GM10248 (cell line): ENCODE results near the gene ST6GAL2.

Source experiments
- CTCF ChIA-PET: fragments of 300-600 bp; sonication (Branson Sonifier 250); formaldehyde crosslinking; extraction: SDS; loops from one replicate; lab custom pipeline; 2021; ENCODE audit warnings: antibody characterized with exemption; lab: Yijun Ruan, JAX
- POLR2A ChIA-PET: fragments of 350-650 bp; sonication (Branson Sonifier 250); formaldehyde crosslinking; extraction: SDS; loops from one replicate; lab custom pipeline; 2020; ENCODE audit warnings: antibody characterized with exemption; lab: Yijun Ruan, JAX
- DNase-seq: peaks from one replicate; pipeline ENCODE4 v3.0.0; 2012; ENCODE audit errors: extremely low spot score
- CTCF ChIP-seq: IDR thresholded peaks from 2 replicates; pipeline ENCODE4 v1.5.1; 2012; ENCODE audit warnings: mild to moderate bottlenecking, low read depth; ENCODE audit errors: extremely low read depth, missing control alignments, control extremely low read depth

Gene ST6GAL2

DNA sequence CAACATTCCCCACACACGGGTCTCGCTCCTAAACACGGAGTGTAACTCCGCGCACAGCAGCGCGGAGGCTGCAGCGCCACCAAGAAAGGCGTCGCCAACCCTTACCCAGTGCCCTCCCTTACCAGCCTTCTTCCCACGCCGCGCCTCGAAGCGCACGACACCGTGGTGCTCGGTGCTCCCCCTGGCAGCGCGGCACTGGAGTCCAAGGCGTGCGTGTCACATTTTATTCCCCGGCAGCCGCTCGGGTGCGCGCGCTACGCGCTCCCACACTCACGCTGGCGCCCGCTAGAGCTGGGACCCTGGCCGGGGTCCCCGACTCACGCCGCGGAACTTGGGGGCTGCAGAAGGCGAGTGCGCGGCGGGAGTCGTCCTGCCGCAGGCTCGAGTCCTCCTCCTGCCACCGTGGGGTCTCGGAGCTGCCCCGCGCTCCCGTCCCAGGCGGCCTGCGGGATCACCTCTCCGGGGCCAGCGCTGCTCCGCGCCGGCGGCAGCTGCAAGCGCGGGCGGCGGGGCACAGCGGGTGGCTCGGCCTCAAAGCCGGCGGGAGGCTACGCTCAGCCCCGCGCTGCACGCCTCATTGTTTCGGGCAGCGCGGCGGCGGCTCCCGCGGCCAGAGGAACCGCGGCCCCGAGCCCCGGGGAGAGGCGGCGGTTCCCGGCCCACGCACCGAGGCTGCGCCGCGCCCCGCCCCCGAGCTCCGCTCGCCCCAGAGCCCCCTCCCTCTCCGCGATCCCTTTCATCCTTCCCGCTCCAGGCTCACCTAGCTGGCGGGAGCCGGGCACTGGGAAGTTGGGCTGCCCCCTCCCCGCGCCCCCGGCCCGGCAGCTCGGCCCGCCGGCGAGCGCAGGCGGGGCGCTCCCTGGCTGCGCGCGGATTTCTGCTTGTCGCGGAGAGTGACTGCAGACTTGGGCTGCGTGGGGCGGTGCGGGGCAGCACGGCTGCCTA is at the start of gene ST6GAL2:
Gene ST6GAL2 (minus strand): TSS at position 197 of the 945 bp plus-strand sequence. CDS start 42,190 bp downstream, outside the sequence.
- CTCF ChIA-PET, result interaction anchor here (1.0 to 1.1 kb wide), 2 partner anchors 10 to 17 kb away, joined by 3 read pairs; no protein-coding TSS in a partner anchor
- TF ChIP-seq CTCF, result no peak
- POLR2A ChIA-PET, result no interaction called here
- DNase-seq, result peak; percentile 12

GRCh38 chr2:106932644-106933043 is 46.7 kb upstream of the ST6GAL2 start:
- DNase-seq, result no peak
- TF ChIP-seq CTCF, result no peak
- ChIA-PET CTCF (no interaction called here), POLR2A (no interaction called here)

GRCh38 chr2:106931717-106932335 is 45.9 kb upstream of the ST6GAL2 start:
- DNase-seq, result no peak
- TF ChIP-seq CTCF, result no peak
- POLR2A ChIA-PET, result no interaction called here
- CTCF ChIA-PET, result no interaction called here

DNA sequence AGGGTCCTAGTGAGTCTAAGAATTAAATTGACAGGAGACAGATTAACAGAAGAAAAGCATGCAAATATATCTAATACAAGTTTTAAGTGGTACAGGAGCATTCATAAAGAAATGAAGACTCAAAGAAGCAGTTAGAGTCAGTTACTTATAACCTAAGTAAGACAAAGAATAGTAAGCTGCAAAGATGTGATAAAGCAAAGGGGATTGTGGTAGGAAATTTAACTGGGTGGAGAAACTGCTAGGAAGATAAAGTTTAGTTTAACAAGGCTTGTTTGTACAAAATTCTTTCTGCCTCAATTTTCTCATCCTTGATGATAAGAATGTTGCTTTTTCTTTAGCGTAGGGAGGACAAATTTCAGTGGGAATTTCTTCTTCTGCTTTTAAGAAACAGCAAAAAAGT is 35.5 kb upstream of the ST6GAL2 start:
- no peak for DNase-seq
- TF ChIP-seq CTCF, result no peak
- ChIA-PET CTCF (no interaction called here), POLR2A (no interaction called here)

- POLR2A ChIA-PET, result no interaction called here
- no peak for TF ChIP-seq CTCF
- CTCF ChIA-PET, result no interaction called here
Measured at GRCh38 chr2:106919012-106919411, 33.0 kb upstream of the ST6GAL2 start.

GRCh38 chr2:106904242-106904641 is 18.3 kb upstream of the ST6GAL2 start:
- CTCF ChIA-PET, result no interaction called here
- POLR2A ChIA-PET, result no interaction called here
- TF ChIP-seq CTCF, result no peak
- DNase-seq, result no peak

More at GRCh38 chr2:106919012-106919411, 33.0 kb upstream of the ST6GAL2 start:
- DNase-seq, result no peak
